ENCODE results near the gene ADGRG7. TPM values are rescaled to one million over a fixed set of nuclear protein-coding genes. Genes with fewer than 3 reads are reported as not detected.

ADGRG7 gene
- polyA plus RNA-seq, 4 donors, result 25.9 to 90.1 (median 48.2) TPM

GRCh38 chr3:100629421-100630127 lies 20.2 kb downstream of the ADGRG7 start:
- peak overlapping the region in 1 of 3 donors; percentile 50 for H3K27ac ChIP-seq (ENCODE audit: low read depth in 1 of 3, low read length in 2 of 3)
- H3K36me3 ChIP-seq (ENCODE audit: control insufficient read depth in 3 of 3, insufficient read depth in 2 of 3, low read depth in 1 of 3, low read length in 3 of 3), result peaks cover 0 to 6% (median 4%) of the 10 kb centered on the region in 3 donors
- no peak for FAIRE-seq
- no peaks in the 10 kb centered on the region for H3K9me3 ChIP-seq (ENCODE audit: control insufficient read depth in 2 of 2, insufficient read depth in 1 of 2, low read depth in 1 of 2, low read length in 1 of 2)
- no peak overlapping the region for H3K4me3 ChIP-seq (ENCODE audit: low read depth in 1 of 3, low read length in 3 of 3)
- DNase-seq, result peak; percentile 39 to 61
- H3K4me1 ChIP-seq (ENCODE audit: control insufficient read depth in 3 of 3, insufficient read depth in 2 of 3, low read depth in 1 of 3, low read length in 2 of 3), result peaks cover 3 to 14% (median 5%) of the 10 kb centered on the region in 3 donors
- H3K27me3 ChIP-seq (ENCODE audit: control insufficient read depth in 3 of 3, insufficient read depth in 3 of 3, low read length in 3 of 3), result no peaks in the 10 kb centered on the region
- 42 to 61% (median 42%) methylated on average over 3 of the region's 3 CpGs for WGBS, 3 donors

DNA sequence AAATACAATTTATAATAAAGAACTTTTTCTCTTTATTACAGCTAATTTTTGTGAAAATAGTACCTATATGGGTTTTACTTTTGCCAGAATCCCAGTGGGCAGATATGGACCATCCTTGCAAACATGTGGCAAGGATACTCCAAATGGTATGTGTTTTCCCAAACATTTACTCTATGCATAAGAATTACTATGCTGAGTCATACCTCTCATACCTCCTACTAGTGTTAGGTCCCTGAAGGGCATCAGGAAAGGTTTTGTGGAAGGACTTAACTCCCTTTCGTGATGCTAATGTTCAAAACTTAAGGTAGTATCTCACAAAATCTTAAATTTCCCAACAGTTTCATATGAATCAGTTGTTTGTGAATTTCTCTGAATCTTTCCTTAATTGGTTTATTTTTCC lies 21.3 kb downstream of the ADGRG7 start:
- FAIRE-seq (no peak), DNase-seq (no peak)
- H3K4me3 ChIP-seq (ENCODE audit: low read depth in 1 of 3, low read length in 3 of 3), result no peak overlapping the region
- 87 to 96% (median 94%) methylated on average over 1 of the region's 1 CpG for WGBS, 3 donors
- H3K36me3 ChIP-seq (ENCODE audit: control insufficient read depth in 3 of 3, insufficient read depth in 2 of 3, low read depth in 1 of 3, low read length in 3 of 3), result peaks cover 0 to 6% (median 4%) of the 10 kb centered on the region in 3 donors
- H3K4me1 ChIP-seq (ENCODE audit: control insufficient read depth in 3 of 3, insufficient read depth in 2 of 3, low read depth in 1 of 3, low read length in 2 of 3), result peaks cover 3 to 22% (median 5%) of the 10 kb centered on the region in 3 donors
- H3K27me3 ChIP-seq (ENCODE audit: control insufficient read depth in 3 of 3, insufficient read depth in 3 of 3, low read length in 3 of 3), result no peaks in the 10 kb centered on the region
- no peak overlapping the region for H3K27ac ChIP-seq (ENCODE audit: low read depth in 1 of 3, low read length in 2 of 3)
- H3K9me3 ChIP-seq (ENCODE audit: control insufficient read depth in 2 of 2, insufficient read depth in 1 of 2, low read depth in 1 of 2, low read length in 1 of 2), result no peaks in the 10 kb centered on the region

- Histone ChIP-seq H3K27ac (ENCODE audit: low read depth in 1 of 3, low read length in 2 of 3) (no peak overlapping the region), H3K9me3 (ENCODE audit: control insufficient read depth in 2 of 2, insufficient read depth in 1 of 2, low read depth in 1 of 2, low read length in 1 of 2) (no peaks in the 10 kb centered on the region), H3K4me1 (ENCODE audit: control insufficient read depth in 3 of 3, insufficient read depth in 2 of 3, low read depth in 1 of 3, low read length in 2 of 3) (peaks cover 3 to 26% (median 5%) of the 10 kb centered on the region in 3 donors), H3K4me3 (ENCODE audit: low read depth in 1 of 3, low read length in 3 of 3) (no peak overlapping the region), H3K27me3 (ENCODE audit: control insufficient read depth in 3 of 3, insufficient read depth in 3 of 3, low read length in 3 of 3) (no peaks in the 10 kb centered on the region), H3K36me3 (ENCODE audit: control insufficient read depth in 3 of 3, insufficient read depth in 2 of 3, low read depth in 1 of 3, low read length in 3 of 3) (peaks cover 0 to 7% (median 6%) of the 10 kb centered on the region in 3 donors)
- DNase-seq (no peak), FAIRE-seq (no peak)
- WGBS, 3 donors, result 83 to 97% (median 95%) methylated on average over 1 of the region's 1 CpG
Observed at GRCh38 chr3:100631236-100631635, 21.8 kb downstream of the ADGRG7 start.

DNA sequence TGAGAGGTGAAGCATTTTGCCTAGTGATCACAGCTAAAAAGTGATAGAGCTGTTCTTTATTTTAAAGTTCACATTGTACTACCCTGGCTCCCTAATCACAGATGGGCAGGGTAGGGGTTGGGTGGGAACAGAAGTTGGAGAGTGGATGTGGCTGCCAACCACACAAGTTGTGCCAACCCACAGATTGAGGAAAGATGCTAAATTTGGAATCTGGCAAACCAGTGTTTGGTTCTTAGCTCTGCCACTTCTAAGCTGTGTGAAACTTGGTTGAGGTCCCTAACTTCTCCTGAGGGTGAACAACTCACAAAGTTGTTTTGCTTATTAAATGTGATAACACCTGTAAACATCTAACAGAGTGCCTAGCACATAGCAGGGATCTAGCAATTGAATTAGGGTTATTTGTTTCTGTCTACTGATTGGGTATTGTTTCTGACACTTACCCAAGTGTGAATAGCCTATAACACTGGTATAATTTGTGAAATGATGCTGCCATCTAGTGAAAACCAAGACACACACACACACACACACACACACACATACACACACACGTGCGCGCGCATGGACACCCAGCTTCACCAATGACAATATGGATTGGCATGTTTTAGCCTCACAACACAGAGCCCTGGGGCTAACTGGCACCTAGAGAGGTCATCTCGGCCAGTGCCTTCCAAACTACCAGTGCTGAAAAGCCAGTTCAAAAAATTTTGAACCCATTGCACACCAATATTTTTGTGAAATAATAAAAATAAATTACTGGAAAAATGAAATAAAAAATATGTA lies 25.3 kb downstream of the ADGRG7 start:
- Histone ChIP-seq H3K4me3 (ENCODE audit: low read depth in 1 of 3, low read length in 3 of 3) (no peak overlapping the region), H3K27ac (ENCODE audit: low read depth in 1 of 3, low read length in 2 of 3) (peak overlapping the region; percentile 44 to 68 (median 52)), H3K4me1 (ENCODE audit: control insufficient read depth in 3 of 3, insufficient read depth in 2 of 3, low read depth in 1 of 3, low read length in 2 of 3) (peaks cover 5 to 36% (median 10%) of the 10 kb centered on the region in 3 donors), H3K9me3 (ENCODE audit: control insufficient read depth in 2 of 2, insufficient read depth in 1 of 2, low read depth in 1 of 2, low read length in 1 of 2) (peaks cover 0 to 7% of the 10 kb centered on the region in 2 donors), H3K36me3 (ENCODE audit: control insufficient read depth in 3 of 3, insufficient read depth in 2 of 3, low read depth in 1 of 3, low read length in 3 of 3) (peaks cover 0 to 19% (median 14%) of the 10 kb centered on the region in 3 donors), H3K27me3 (ENCODE audit: control insufficient read depth in 3 of 3, insufficient read depth in 3 of 3, low read length in 3 of 3) (no peaks in the 10 kb centered on the region)
- 11 to 53% (median 22%) methylated on average over 5 of the region's 5 CpGs for WGBS, 3 donors
- FAIRE-seq (no peak), DNase-seq (peak; percentile 69 to 70)

DNA sequence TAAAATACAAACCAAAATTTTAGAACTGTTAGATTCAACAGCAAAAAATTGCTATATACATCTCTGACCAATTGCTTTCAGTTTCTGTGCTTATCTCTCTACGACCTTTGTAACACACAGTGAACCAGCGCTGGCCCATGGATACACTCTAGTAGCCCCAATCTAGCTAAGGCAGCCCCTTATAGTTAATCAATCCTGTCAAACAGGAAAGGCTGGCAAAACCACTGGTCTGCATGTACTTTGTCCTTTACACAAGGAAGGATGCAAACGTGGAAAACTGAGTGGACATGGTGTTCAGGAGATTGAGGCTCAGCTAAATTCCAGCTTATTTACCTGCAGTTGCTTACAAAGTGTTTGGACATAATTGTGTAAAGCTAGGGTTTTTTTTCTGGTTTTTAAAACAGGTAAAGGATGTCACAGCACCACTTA lies 25.9 kb downstream of the ADGRG7 start:
- Histone ChIP-seq H3K4me3 (ENCODE audit: low read depth in 1 of 3, low read length in 3 of 3) (no peak overlapping the region), H3K4me1 (ENCODE audit: control insufficient read depth in 3 of 3, insufficient read depth in 2 of 3, low read depth in 1 of 3, low read length in 2 of 3) (peaks cover 3 to 37% (median 10%) of the 10 kb centered on the region in 3 donors), H3K27me3 (ENCODE audit: control insufficient read depth in 3 of 3, insufficient read depth in 3 of 3, low read length in 3 of 3) (no peaks in the 10 kb centered on the region), H3K9me3 (ENCODE audit: control insufficient read depth in 2 of 2, insufficient read depth in 1 of 2, low read depth in 1 of 2, low read length in 1 of 2) (peaks cover 0 to 7% of the 10 kb centered on the region in 2 donors), H3K36me3 (ENCODE audit: control insufficient read depth in 3 of 3, insufficient read depth in 2 of 3, low read depth in 1 of 3, low read length in 3 of 3) (peaks cover 0 to 19% (median 13%) of the 10 kb centered on the region in 3 donors), H3K27ac (ENCODE audit: low read depth in 1 of 3, low read length in 2 of 3) (peak overlapping the region in 2 of 3 donors; percentile 9 to 68)
- WGBS, 3 donors, result 9 to 46% (median 22%) methylated on average over 3 of the region's 3 CpGs
- peak; percentile 92 to 94 for DNase-seq
- FAIRE-seq, result no peak

DNA sequence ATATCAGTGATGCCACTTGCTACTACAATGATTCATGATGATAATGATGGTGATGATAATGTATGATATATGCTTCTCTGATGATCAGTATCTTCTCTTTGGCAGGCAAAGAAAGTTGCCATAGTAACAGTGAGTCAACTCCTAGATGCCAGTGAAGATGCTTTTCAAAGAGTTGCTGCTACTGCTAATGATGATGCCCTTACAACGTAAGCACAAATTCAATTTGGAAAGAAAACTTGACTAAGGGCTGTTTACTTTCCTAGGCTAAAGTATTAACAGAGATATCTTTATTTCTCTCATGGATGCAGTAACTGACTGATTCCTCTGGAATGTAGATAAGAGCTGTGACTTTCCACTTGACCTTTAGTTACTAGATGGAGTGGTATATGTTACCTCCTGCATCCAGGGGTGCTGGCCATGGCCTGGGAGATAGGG lies 27.8 kb downstream of the ADGRG7 start:
- DNase-seq (peak in 1 of 2 donors; percentile 66), FAIRE-seq (no peak)
- 31 to 55% (median 46%) methylated on average over 1 of the region's 1 CpG for WGBS, 3 donors
- no peaks in the 10 kb centered on the region for H3K27me3 ChIP-seq (ENCODE audit: control insufficient read depth in 3 of 3, insufficient read depth in 3 of 3, low read length in 3 of 3)
- peaks cover 0 to 7% of the 10 kb centered on the region in 2 donors for H3K9me3 ChIP-seq (ENCODE audit: control insufficient read depth in 2 of 2, insufficient read depth in 1 of 2, low read depth in 1 of 2, low read length in 1 of 2)
- H3K4me3 ChIP-seq (ENCODE audit: low read depth in 1 of 3, low read length in 3 of 3), result no peak overlapping the region
- H3K36me3 ChIP-seq (ENCODE audit: control insufficient read depth in 3 of 3, insufficient read depth in 2 of 3, low read depth in 1 of 3, low read length in 3 of 3), result peaks cover 0 to 19% (median 10%) of the 10 kb centered on the region in 3 donors
- peaks cover 0 to 52% (median 9%) of the 10 kb centered on the region in 3 donors for H3K4me1 ChIP-seq (ENCODE audit: control insufficient read depth in 3 of 3, insufficient read depth in 2 of 3, low read depth in 1 of 3, low read length in 2 of 3)
- H3K27ac ChIP-seq (ENCODE audit: low read depth in 1 of 3, low read length in 2 of 3), result peak overlapping the region in 1 of 3 donors; percentile 68

GRCh38 chr3:100640633-100641032 lies 31.2 kb downstream of the ADGRG7 start:
- Histone ChIP-seq H3K27ac (ENCODE audit: low read depth in 1 of 3, low read length in 2 of 3) (peak overlapping the region; percentile 74 to 77 (median 77)), H3K9me3 (ENCODE audit: control insufficient read depth in 2 of 2, insufficient read depth in 1 of 2, low read depth in 1 of 2, low read length in 1 of 2) (peaks cover 0 to 7% of the 10 kb centered on the region in 2 donors), H3K27me3 (ENCODE audit: control insufficient read depth in 3 of 3, insufficient read depth in 3 of 3, low read length in 3 of 3) (no peaks in the 10 kb centered on the region), H3K36me3 (ENCODE audit: control insufficient read depth in 3 of 3, insufficient read depth in 2 of 3, low read depth in 1 of 3, low read length in 3 of 3) (peaks cover 0 to 26% (median 16%) of the 10 kb centered on the region in 3 donors), H3K4me1 (ENCODE audit: control insufficient read depth in 3 of 3, insufficient read depth in 2 of 3, low read depth in 1 of 3, low read length in 2 of 3) (peaks cover 0 to 47% (median 7%) of the 10 kb centered on the region in 3 donors), H3K4me3 (ENCODE audit: low read depth in 1 of 3, low read length in 3 of 3) (no peak overlapping the region)
- DNase-seq (peak; percentile 30 to 82), FAIRE-seq (no peak)
- WGBS, 3 donors, result 24 to 67% (median 60%) methylated on average over 5 of the region's 5 CpGs

- FAIRE-seq (peak; percentile 68), DNase-seq (peak; percentile 65 to 85)
- WGBS, 3 donors, result 9 to 34% (median 26%) methylated on average over 3 of the region's 3 CpGs
- Histone ChIP-seq H3K4me3 (ENCODE audit: low read depth in 1 of 3, low read length in 3 of 3) (no peak overlapping the region), H3K27ac (ENCODE audit: low read depth in 1 of 3, low read length in 2 of 3) (peak overlapping the region; percentile 22 to 74 (median 37)), H3K36me3 (ENCODE audit: control insufficient read depth in 3 of 3, insufficient read depth in 2 of 3, low read depth in 1 of 3, low read length in 3 of 3) (peaks cover 0 to 26% (median 16%) of the 10 kb centered on the region in 3 donors), H3K9me3 (ENCODE audit: control insufficient read depth in 2 of 2, insufficient read depth in 1 of 2, low read depth in 1 of 2, low read length in 1 of 2) (peaks cover 0 to 7% of the 10 kb centered on the region in 2 donors), H3K4me1 (ENCODE audit: control insufficient read depth in 3 of 3, insufficient read depth in 2 of 3, low read depth in 1 of 3, low read length in 2 of 3) (peaks cover 0 to 43% (median 7%) of the 10 kb centered on the region in 3 donors), H3K27me3 (ENCODE audit: control insufficient read depth in 3 of 3, insufficient read depth in 3 of 3, low read length in 3 of 3) (no peaks in the 10 kb centered on the region)
Observed at GRCh38 chr3:100641471-100642032, 32.2 kb downstream of the ADGRG7 start.
